Gastroesophageal sphincter (tissue), 4 donors: Measurements from ENCODE around the gene SLC25A25. TPM values are rescaled to one million over a fixed set of nuclear protein-coding genes. Genes with fewer than 3 reads are reported as not detected.

Source experiments
- ATAC-seq: fragments of 150-250 bp; one replicate; pipeline ENCODE4 v1.9.1; 2016; ENCODE audit warnings: mild to moderate bottlenecking, moderate library complexity
- H3K27ac ChIP-seq, 4 donors: fragments of 200-600 bp; sonication (generic) in 3 of 4; 1 replicate in 3 of 4; 2 replicates in 1 of 4; pipeline ENCODE4 v1.5.1; 2016 to 2019
- H3K27me3 ChIP-seq: fragments of 200-600 bp; sonication (generic); one replicate; pipeline ENCODE4 v1.5.1; 2019
- H3K36me3 ChIP-seq, 2 donors: fragments of 200-600 bp; sonication (generic); one replicate each; pipeline ENCODE4 v1.5.1; 2019; ENCODE audit warnings: control low read depth in 1 of 2
- H3K4me1 ChIP-seq, 3 donors: fragments of 200-600 bp; sonication (generic); 1 replicate in 2 of 3; 2 replicates in 1 of 3; pipeline ENCODE4 v1.5.1; 2016 to 2019; ENCODE audit warnings: control low read depth in 2 of 3
- H3K4me3 ChIP-seq, 2 donors: fragments of 200-600 bp; sonication (generic); one replicate each; pipeline ENCODE4 v1.5.1; 2019; ENCODE audit warnings: mild to moderate bottlenecking in 1 of 2, moderate library complexity in 1 of 2
- H3K9me3 ChIP-seq, 3 donors: fragments of 200-600 bp; sonication (generic); one replicate each; pipeline ENCODE4 v1.5.1; 2017 to 2019; ENCODE audit warnings: control low read depth in 2 of 3
- EP300 ChIP-seq: sonication (generic); formaldehyde crosslinking; IDR thresholded peaks from one replicate; pipeline ENCODE4 v1.6.1; 2017; ENCODE audit warnings: antibody characterized with exemption, mild to moderate bottlenecking
- POLR2A ChIP-seq, 2 donors: fragments of 450-650 bp; IDR thresholded peaks; one replicate each; pipeline ENCODE4 v1.6.1; 2017; ENCODE audit warnings: antibody characterized with exemption in 2 of 2, mild to moderate bottlenecking in 2 of 2, moderate library complexity in 1 of 2
- POLR2AphosphoS5 ChIP-seq: sonication (generic); formaldehyde crosslinking; IDR thresholded peaks from one replicate; pipeline ENCODE4 v1.6.1; 2017; ENCODE audit warnings: antibody characterized with exemption
- WGBS, 2 donors: methylation state at CpG; one replicate each; pipeline ENCODE4 v1.1.5; 2018; ENCODE audit warnings: low coverage in 1 of 2; 5-methylcytosine and 5-hydroxymethylcytosine counted together
- total RNA-seq, 4 donors: library from RNA; depleted of rRNA; stranded (reverse); fragments of >200 nt; gene quantifications; one replicate each; pipeline ENCODE4 v1.1.0, GENCODE V29; 2016
- TF ChIP-seq, protein P1 (sequence below), 4 experiments: fragments of 200-600 bp in 2 of 4; fragments of 450-650 bp in 2 of 4; sonication (generic) in 1 of 4; IDR thresholded peaks; one replicate each; pipeline ENCODE4 v1.5.1; 2017 to 2019; ENCODE audit warnings: antibody characterized with exemption in 4 of 4, mild to moderate bottlenecking in 2 of 4, moderate library complexity in 2 of 4

The SLC25A25 gene
- total RNA-seq, 4 donors from 2014 or later = 16.1 to 64.1 (median 18.3) TPM

DNA sequence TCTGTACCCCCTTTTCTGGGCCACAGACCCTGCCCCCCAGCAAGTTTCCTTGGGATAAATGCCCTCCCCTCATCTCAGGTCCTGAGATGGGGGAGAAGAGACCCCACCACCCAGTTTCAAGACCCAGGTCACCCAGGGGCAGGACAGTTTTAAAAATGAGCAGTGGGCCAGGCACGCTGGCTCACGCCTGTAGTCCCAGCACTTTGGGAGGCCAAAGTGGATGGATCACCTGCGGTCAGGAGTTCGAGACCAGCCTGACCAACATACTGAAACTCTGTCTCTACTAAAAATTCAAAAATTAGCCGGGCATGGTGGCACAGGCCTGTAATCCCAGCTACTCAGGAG, 53.4 kb downstream of the SLC25A25 start:
- Histone ChIP-seq H3K36me3 (peaks cover 0 to 53% of the 10 kb centered on the region in 2 donors), H3K27ac (no peak overlapping the region), H3K4me3 (no peak overlapping the region), H3K9me3 (no peaks in the 10 kb centered on the region), H3K27me3 (no peaks in the 10 kb centered on the region), H3K4me1 (peaks cover 0 to 33% (median 18%) of the 10 kb centered on the region in 3 donors)
- TF ChIP-seq POLR2AphosphoS5 = no peak
- TF ChIP-seq, protein P1, sequence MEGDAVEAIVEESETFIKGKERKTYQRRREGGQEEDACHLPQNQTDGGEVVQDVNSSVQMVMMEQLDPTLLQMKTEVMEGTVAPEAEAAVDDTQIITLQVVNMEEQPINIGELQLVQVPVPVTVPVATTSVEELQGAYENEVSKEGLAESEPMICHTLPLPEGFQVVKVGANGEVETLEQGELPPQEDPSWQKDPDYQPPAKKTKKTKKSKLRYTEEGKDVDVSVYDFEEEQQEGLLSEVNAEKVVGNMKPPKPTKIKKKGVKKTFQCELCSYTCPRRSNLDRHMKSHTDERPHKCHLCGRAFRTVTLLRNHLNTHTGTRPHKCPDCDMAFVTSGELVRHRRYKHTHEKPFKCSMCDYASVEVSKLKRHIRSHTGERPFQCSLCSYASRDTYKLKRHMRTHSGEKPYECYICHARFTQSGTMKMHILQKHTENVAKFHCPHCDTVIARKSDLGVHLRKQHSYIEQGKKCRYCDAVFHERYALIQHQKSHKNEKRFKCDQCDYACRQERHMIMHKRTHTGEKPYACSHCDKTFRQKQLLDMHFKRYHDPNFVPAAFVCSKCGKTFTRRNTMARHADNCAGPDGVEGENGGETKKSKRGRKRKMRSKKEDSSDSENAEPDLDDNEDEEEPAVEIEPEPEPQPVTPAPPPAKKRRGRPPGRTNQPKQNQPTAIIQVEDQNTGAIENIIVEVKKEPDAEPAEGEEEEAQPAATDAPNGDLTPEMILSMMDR (IDR thresholded peaks at IDR 0.05) = no peak
- TF ChIP-seq EP300 = no peak
- no peak for TF ChIP-seq POLR2A (IDR thresholded peaks at IDR 0.05)
- no CpG with 5 or more reads among the region's 5 CpGs for WGBS, 2 donors
- no peak for ATAC-seq

DNA sequence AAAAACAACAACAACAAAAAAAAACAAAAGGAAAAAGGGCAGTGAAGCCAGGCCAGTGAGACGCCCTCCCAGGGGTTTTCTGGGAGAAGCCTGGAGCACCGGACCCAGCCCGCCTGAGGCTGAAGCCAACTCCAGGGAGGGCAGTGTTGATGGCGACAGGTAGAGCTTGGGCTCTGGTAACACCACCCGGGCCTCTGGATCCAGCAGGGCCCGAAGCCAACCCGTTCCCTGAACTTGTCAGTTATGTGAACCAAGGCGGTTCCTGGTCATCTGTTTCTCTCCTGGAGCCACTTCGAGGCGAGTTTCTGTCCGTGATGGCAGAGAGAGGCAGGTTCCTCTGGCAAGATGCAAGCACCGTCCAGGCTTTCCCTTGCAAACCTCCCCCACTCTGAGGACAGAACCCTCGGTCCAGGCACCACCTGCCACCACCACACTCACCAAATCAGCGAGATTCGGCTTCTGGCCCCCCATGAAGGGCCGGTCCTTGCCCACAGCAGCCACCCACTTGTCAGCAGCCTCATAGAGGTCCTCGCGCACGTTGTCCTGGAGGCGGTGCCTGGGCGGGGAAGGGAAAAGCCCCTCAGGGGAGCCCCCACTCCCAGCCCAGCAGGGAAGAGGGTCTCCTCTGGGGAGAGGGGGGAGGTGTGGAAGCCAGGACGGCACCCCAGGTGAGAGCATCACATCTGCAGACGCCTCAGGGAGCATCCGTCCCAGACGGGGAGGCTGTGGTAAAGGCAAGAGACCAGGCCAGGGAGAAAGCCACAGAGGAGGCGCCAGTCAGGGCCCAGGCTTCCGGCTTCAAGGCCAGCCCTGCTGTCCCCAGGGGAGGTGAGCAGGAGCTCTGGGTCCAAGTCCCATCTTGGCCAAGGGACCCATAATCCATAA, 54.1 kb downstream of the SLC25A25 start:
- peaks cover 0 to 40% (median 23%) of the 10 kb centered on the region in 3 donors for H3K4me1 ChIP-seq
- 64 to 87% methylated on average over 5 to 7 of the region's 27 CpGs for WGBS, 2 donors
- H3K4me3 ChIP-seq = no peak overlapping the region
- no peak overlapping the region for H3K27ac ChIP-seq
- ATAC-seq = no peak
- H3K36me3 ChIP-seq = peaks cover 0 to 53% of the 10 kb centered on the region in 2 donors
- TF ChIP-seq EP300 (no peak), POLR2AphosphoS5 (no peak), POLR2A (IDR thresholded peaks at IDR 0.05) (no peak)
- TF ChIP-seq, protein P1 (IDR thresholded peaks at IDR 0.05) = no peak
- no peaks in the 10 kb centered on the region for H3K9me3 ChIP-seq
- no peaks in the 10 kb centered on the region for H3K27me3 ChIP-seq

DNA sequence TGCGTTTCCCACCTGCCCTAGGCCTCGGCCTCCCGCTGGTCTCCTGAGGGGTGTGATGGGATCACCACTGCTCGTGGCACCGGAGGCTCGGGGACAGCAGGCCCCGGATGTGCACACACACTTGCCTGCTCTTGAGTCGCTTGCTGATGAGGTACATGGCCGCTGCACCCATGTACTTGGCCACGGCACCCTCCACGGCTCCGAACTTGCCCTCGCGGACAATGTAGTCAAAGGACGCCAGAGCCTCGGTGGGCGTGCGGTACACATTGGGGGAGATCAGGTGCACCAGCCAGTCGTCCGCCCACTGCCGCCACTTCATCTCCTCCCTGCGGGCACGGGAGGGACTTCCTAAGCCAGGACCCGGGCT, 54.8 kb downstream of the SLC25A25 start:
- Histone ChIP-seq H3K36me3 (peaks cover 0 to 53% of the 10 kb centered on the region in 2 donors), H3K4me1 (peaks cover 0 to 33% (median 21%) of the 10 kb centered on the region in 3 donors), H3K27me3 (no peaks in the 10 kb centered on the region), H3K27ac (no peak overlapping the region), H3K4me3 (no peak overlapping the region), H3K9me3 (no peaks in the 10 kb centered on the region)
- TF ChIP-seq EP300 = no peak
- no peak for TF ChIP-seq POLR2A (IDR thresholded peaks at IDR 0.05)
- TF ChIP-seq, protein P1 (IDR thresholded peaks at IDR 0.05) = no peak
- no peak for TF ChIP-seq POLR2AphosphoS5
- no peak for ATAC-seq
- 80 to 93% methylated on average over 1 to 8 of the region's 24 CpGs for WGBS, 2 donors

DNA sequence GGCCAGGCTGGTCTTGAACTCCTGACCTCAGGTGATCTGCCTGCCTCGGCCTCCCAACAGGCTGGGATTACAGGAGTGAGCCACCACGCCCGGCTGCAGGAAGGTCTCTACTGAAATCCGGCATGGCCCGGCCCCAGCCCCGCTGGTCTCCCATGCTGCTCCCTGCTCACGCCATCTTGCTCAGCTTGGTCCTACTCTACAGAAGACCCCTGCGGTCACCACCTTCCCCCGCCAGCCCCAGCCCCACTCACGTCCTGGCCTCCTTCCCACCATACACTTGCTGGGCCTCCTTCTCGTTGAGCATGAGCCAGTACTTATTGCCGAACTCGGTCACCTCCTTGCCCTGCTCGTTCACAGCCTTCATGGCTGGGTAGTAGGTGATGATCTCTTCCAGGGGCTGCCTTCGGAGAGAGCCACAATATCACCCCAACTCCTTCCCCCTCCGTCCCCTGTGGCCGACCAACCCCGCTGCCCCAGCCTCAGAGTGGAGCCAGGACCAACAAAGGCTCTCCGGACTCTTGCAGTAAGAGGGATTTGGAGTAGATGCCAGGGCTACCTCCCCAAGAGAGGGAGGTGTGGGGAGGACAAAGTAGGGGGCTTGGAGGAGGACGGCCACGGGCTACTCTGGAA, 55.5 kb downstream of the SLC25A25 start:
- H3K36me3 ChIP-seq = peaks cover 0 to 53% of the 10 kb centered on the region in 2 donors
- TF ChIP-seq, protein P1 (IDR thresholded peaks at IDR 0.05) = no peak
- no peak for TF ChIP-seq POLR2A (IDR thresholded peaks at IDR 0.05)
- TF ChIP-seq EP300 = no peak
- no peak for TF ChIP-seq POLR2AphosphoS5
- no peaks in the 10 kb centered on the region for H3K9me3 ChIP-seq
- no peak overlapping the region for H3K27ac ChIP-seq
- ATAC-seq = no peak
- H3K4me3 ChIP-seq = no peak overlapping the region
- peaks cover 0 to 29% (median 17%) of the 10 kb centered on the region in 3 donors for H3K4me1 ChIP-seq
- H3K27me3 ChIP-seq = no peaks in the 10 kb centered on the region
- 78 to 80% methylated on average over 1 to 12 of the region's 21 CpGs for WGBS, 2 donors
